ENCODE measurements around the gene SSH3. TPM values are rescaled to one million over a fixed set of nuclear protein-coding genes. Genes with fewer than 3 reads are reported as not detected.
A peak's percentile ranks its signal among the peaks of the same experiment; 100 is the strongest.

SSH3 gene
- total RNA-seq, 1 experiment from 2014 or later: 89.6 TPM

GRCh38 chr11:67344264-67344663 is 40.9 kb downstream of the SSH3 start:
- H3K27me3 Mint-ChIP-seq (ENCODE audit: insufficient read depth, unreplicated experiment): no peaks in the 10 kb centered on the region
- POLR2A ChIA-PET: no interaction called here

DNA sequence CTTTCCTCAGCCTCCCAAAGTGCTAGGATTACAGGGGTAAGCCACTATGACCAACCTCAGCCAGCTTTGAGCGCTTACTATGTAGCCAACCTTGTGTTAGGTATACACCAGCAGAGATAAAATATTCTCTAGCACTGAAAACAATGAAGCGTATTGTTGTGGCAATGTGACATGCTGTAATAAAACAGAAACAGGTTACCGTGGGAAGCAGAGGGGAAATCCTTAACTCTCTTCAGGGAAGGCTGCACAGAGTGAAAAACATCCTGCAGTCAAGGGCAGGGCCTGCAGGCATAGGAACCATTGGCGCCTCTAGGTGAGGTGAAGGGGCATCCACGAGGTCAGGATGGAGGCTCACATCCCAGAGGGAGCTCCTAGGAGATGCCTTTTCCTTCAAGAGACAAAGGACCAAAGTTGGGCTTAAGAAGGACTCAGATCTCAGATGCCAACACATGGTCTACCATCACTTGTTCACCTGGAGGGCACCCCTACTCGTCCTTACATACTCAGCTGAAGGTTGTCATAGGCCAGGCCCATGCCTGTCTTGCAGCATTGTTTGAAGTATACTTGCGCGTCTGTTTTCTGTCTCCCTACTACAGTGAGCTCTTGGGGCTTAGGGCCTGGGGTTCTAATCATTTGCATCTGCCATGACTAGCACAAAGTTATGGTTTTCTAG is 42.1 kb downstream of the SSH3 start:
- POLR2A ChIA-PET: interaction anchor here (0.8 to 1.9 kb wide), 6 partner anchors 28 to 138 kb away, joined by 3 to 11 read pairs (median 4); partner anchors contain the start of genes AIP, CLCF1, PPP1CA and SSH3
- Histone ChIP-seq H3K9me3 (no peaks in the 10 kb centered on the region), H3K27me3 (replicated peaks; ENCODE audit: control insufficient read depth, insufficient read depth, low read length) (no peaks in the 10 kb centered on the region), H3K36me3 (ENCODE audit: control insufficient read depth, insufficient read depth, low read length) (no peaks in the 10 kb centered on the region), H3K4me3 (ENCODE audit: low read depth, low read length) (no peak overlapping the region), H3K4me1 (peaks cover 32% of the 10 kb centered on the region)
- Mint-ChIP-seq H3K27ac (ENCODE audit: unreplicated experiment) (peak overlapping the region; percentile 41), H3K4me1 (ENCODE audit: low read depth, unreplicated experiment) (peaks cover 35% of the 10 kb centered on the region), H3K9me3 (ENCODE audit: unreplicated experiment) (no peaks in the 10 kb centered on the region), H3K4me3 (ENCODE audit: unreplicated experiment) (no peak overlapping the region), H3K36me3 (ENCODE audit: insufficient read depth, unreplicated experiment) (peaks cover 6% of the 10 kb centered on the region), H3K27me3 (ENCODE audit: insufficient read depth, unreplicated experiment) (no peaks in the 10 kb centered on the region)
- no TSS peak for BruUV-seq (replicated peaks)
- TF ChIP-seq, protein P1, sequence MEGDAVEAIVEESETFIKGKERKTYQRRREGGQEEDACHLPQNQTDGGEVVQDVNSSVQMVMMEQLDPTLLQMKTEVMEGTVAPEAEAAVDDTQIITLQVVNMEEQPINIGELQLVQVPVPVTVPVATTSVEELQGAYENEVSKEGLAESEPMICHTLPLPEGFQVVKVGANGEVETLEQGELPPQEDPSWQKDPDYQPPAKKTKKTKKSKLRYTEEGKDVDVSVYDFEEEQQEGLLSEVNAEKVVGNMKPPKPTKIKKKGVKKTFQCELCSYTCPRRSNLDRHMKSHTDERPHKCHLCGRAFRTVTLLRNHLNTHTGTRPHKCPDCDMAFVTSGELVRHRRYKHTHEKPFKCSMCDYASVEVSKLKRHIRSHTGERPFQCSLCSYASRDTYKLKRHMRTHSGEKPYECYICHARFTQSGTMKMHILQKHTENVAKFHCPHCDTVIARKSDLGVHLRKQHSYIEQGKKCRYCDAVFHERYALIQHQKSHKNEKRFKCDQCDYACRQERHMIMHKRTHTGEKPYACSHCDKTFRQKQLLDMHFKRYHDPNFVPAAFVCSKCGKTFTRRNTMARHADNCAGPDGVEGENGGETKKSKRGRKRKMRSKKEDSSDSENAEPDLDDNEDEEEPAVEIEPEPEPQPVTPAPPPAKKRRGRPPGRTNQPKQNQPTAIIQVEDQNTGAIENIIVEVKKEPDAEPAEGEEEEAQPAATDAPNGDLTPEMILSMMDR (IDR thresholded peaks at IDR 0.05; ENCODE audit: insufficient read depth in 1 of 2, low read depth in 1 of 2, low read length in 1 of 2, severe bottlenecking in 1 of 2, unreplicated experiment in 1 of 2): no peak
- intact Hi-C loops (cut with micrococcal nuclease; ENCODE audit: unreplicated experiment): no loop called here
- no peak for DNase-seq
- CTCF ChIA-PET: interaction anchor here (0.7 to 3.4 kb wide), 22 partner anchors 10 to 290 kb away, joined by 3 to 62 read pairs (median 4); partner anchors contain the start of genes CLCF1, GRK2, KDM2A and POLD4

More at GRCh38 chr11:67344264-67344663, 40.9 kb downstream of the SSH3 start:
- Histone ChIP-seq H3K36me3 (ENCODE audit: control insufficient read depth, insufficient read depth, low read length) (no peaks in the 10 kb centered on the region), H3K4me1 (peaks cover 32% of the 10 kb centered on the region), H3K9me3 (no peaks in the 10 kb centered on the region), H3K4me3 (ENCODE audit: low read depth, low read length) (no peak overlapping the region), H3K27me3 (replicated peaks; ENCODE audit: control insufficient read depth, insufficient read depth, low read length) (no peaks in the 10 kb centered on the region)
- no peaks in the 10 kb centered on the region for H3K9me3 Mint-ChIP-seq (ENCODE audit: unreplicated experiment)
- no peak for DNase-seq
- CTCF ChIA-PET: interaction anchor here (0.6 to 2.9 kb wide), 6 partner anchors 11 to 104 kb away, joined by 3 to 62 read pairs (median 3); partner anchors contain the start of genes CLCF1 and POLD4
- H3K4me1 Mint-ChIP-seq (ENCODE audit: low read depth, unreplicated experiment): peaks cover 31% of the 10 kb centered on the region
- no peak overlapping the region for H3K27ac Mint-ChIP-seq (ENCODE audit: unreplicated experiment)
- peaks cover 6% of the 10 kb centered on the region for H3K36me3 Mint-ChIP-seq (ENCODE audit: insufficient read depth, unreplicated experiment)
- BruUV-seq (replicated peaks): no TSS peak
- TF ChIP-seq, protein P1 (IDR thresholded peaks at IDR 0.05; ENCODE audit: insufficient read depth in 1 of 2, low read depth in 1 of 2, low read length in 1 of 2, severe bottlenecking in 1 of 2, unreplicated experiment in 1 of 2): no peak
- no peak overlapping the region for H3K4me3 Mint-ChIP-seq (ENCODE audit: unreplicated experiment)
- intact Hi-C loops (cut with micrococcal nuclease; ENCODE audit: unreplicated experiment): no loop called here

DNA sequence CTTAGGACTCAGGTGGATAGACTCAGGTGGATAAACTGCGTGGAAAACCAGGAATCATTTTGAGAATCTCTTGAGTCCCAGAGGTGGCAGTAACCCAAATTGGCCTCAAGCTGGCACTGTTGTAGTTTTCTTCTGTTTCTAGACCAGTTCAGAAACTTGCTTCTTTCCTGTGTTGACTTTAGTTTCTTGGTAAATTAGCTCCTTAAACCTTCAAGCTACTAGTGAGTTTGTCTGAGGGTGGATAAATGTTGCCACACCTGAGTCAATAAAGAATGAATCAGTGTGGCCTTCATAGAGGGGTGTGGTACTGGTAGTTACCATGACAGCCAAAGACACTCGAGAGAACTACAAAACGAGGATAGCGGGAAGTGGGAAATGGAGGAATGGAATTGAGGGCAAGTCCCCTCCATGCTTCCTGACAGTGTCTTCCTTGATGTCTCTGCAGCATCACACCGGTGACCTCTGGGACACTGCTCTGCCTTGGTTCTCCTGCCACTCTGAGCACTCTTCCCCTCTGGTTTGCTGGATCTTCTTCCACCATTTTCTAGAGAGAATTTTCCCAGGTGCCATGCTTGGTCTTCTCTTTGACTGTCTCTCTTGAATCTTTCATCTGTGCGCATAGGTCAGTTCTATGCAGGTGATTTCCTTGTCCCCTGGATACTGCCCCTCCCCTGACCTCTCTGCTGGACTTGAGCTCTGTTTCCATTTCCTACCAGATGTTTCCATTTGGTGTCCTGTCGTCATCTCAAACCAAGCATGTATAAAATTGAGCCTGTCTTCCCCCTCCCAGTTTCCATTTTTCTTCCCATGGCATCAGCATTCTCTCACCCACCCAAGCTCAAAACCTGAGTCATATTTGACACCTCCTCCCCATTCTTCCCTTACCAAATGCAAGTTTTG is 42.8 kb downstream of the SSH3 start:
- intact Hi-C loops (cut with micrococcal nuclease; ENCODE audit: unreplicated experiment): loop anchor here (1.0 kb wide), 3 partner anchors 8 to 36 kb away; no protein-coding TSS in a partner anchor
- DNase-seq: peak; percentile 82 to 87
- H3K4me3 ChIP-seq (ENCODE audit: low read depth, low read length): no peak overlapping the region
- Mint-ChIP-seq H3K36me3 (ENCODE audit: insufficient read depth, unreplicated experiment) (peaks cover 6% of the 10 kb centered on the region), H3K27ac (ENCODE audit: unreplicated experiment) (peak overlapping the region; percentile 41), H3K4me1 (ENCODE audit: low read depth, unreplicated experiment) (peaks cover 35% of the 10 kb centered on the region), H3K4me3 (ENCODE audit: unreplicated experiment) (peak overlapping the region; percentile 4), H3K27me3 (ENCODE audit: insufficient read depth, unreplicated experiment) (no peaks in the 10 kb centered on the region), H3K9me3 (ENCODE audit: unreplicated experiment) (no peaks in the 10 kb centered on the region)
- no TSS peak for BruUV-seq (replicated peaks)
- H3K4me1 ChIP-seq: peaks cover 32% of the 10 kb centered on the region
- ChIA-PET POLR2A (interaction anchor here (0.6 to 1.9 kb wide), 7 partner anchors 28 to 137 kb away, joined by 3 to 11 read pairs (median 4); partner anchors contain the start of genes AIP, CLCF1, PPP1CA and SSH3), CTCF (interaction anchor here (0.6 to 3.4 kb wide), 23 partner anchors 9 to 291 kb away, joined by 3 to 62 read pairs (median 4); partner anchors contain the start of genes CLCF1, GRK2, KDM2A and POLD4)
- H3K9me3 ChIP-seq: no peaks in the 10 kb centered on the region
- no peaks in the 10 kb centered on the region for H3K36me3 ChIP-seq (ENCODE audit: control insufficient read depth, insufficient read depth, low read length)
- H3K27me3 ChIP-seq (replicated peaks; ENCODE audit: control insufficient read depth, insufficient read depth, low read length): no peaks in the 10 kb centered on the region
- TF ChIP-seq, protein P1 (IDR thresholded peaks at IDR 0.05; ENCODE audit: insufficient read depth in 1 of 2, low read depth in 1 of 2, low read length in 1 of 2, severe bottlenecking in 1 of 2, unreplicated experiment in 1 of 2): peak; percentile 89 to 99
